Ureter (tissue), 1 donor: ENCODE data around the gene HEMGN. TPM values are rescaled to one million over a fixed set of nuclear protein-coding genes. Genes with fewer than 3 reads are reported as not detected.

ENCODE experiments used
- DNase-seq: peaks from one replicate; pipeline ENCODE4 v3.0.0-alpha.2; 2020; ENCODE audit warnings: low spot score
- total RNA-seq: library from RNA; stranded (reverse); gene quantifications from one replicate; pipeline ENCODE4 v1.2.4, GENCODE V29; 2023
- donor health status: DM: yes; HTN: yes; CAD: no.

Gene HEMGN
- total RNA-seq, 1 donor from 2014 or later = not detected

GRCh38 chr9:97928986-97929604, 8.9 kb downstream of the HEMGN start:
- no peak for DNase-seq

DNA sequence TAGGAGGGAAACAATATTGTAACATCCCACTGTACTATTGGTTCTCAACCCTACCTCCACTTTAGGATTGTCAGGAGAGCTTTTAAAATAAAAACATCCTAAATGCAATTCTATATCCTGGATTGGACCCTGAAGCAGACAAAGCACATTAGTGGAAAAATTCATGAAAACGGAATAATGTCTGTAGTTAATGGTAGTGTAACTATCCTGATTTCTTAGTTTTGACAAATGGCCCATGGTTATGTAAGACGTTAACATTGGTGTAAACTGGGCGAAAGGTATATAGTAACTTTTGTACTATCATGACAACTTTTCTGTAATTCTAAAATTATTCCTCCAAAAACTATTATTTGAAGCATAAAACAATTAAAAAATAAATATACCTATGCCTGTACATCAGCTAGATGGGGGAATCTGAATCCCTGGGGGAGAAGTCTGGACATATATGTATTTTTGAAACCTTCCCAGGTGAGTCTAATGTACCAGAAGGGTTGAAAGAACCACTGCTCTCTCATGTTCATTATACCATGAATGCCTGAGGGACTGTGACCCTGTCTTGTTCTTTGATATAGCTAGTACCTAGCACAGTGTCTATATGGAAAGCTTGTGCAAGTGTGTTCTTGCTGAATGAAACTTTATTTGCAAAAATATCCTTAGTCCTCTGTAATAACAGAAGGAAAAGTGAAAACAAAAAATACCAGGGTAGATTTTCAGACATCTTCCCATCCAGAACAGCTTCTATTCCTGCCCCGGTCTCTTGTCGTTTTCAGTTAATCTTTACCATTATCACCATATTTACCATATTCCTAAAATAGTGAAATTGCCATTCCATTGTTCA, 12.3 kb downstream of the HEMGN start:
- no peak for DNase-seq

DNA sequence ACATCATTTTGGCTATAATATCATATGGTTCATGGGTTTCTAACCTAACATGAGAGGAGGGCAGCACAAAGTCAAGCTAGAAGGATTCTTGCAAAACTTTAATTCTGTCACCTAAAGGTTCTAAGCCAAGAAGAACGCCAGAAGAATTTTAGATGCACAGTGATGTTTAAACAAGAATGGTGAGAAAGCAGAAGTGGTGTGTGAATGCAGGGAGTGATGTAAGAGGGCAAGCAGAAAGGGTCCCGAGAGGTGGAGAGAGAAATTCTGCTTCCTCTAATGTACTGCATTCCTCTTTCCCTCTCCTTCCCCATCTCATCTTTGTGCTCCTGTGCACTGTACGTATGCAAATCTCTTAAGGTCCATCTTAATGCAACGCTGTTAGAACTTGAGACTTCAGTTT, 13.6 kb downstream of the HEMGN start:
- no peak for DNase-seq

- DNase-seq = peak; percentile 77
Observed at GRCh38 chr9:97923529-97924108, 14.4 kb downstream of the HEMGN start.

- DNase-seq = peak; percentile 97
Observed at GRCh38 chr9:97921959-97922724, 15.8 kb downstream of the HEMGN start, which contains the start of gene TRMO. Gene TRMO (minus strand): TSS chr9:97922500. CDS start chr9:97922493, 7 bp downstream.

GRCh38 chr9:97919217-97919813, 18.7 kb downstream of the HEMGN start:
- no peak for DNase-seq

DNA sequence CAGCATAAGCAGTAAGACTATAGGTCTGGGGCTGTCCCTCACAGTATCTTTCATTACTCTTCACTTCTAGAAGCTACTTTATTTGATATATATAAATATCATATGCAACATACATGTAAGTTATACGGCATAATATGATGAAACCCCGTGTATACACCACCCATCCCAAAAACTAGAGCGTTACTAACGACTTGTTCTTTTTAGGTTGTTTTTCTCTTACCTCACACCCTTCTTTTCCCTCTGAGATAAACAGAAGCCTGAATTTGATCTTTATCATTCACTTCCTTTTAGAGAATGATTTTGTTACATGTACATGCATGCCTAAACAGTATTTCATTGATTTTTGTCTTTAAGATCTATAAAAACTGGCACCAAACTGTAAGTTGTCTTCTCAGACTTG, 19.4 kb downstream of the HEMGN start:
- no peak for DNase-seq

DNA sequence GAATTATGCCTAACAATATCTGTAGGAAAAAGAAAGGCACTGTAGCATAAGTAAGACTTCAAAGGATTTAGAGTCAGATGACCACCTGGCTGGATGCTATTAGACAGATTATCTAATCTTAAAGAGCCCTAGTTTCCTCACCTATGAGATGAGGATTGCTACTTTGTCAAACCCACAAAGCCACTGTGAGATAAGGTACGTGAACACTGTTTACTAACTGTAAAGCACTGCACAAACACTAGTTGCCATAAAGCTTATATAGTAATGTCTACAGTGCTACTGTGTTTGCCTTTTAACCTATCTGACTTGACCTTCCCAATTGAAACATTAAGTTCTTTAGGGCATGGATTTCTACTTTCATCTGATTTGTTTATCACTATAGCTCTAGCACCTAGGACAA, 26.0 kb downstream of the HEMGN start:
- no peak for DNase-seq

DNA sequence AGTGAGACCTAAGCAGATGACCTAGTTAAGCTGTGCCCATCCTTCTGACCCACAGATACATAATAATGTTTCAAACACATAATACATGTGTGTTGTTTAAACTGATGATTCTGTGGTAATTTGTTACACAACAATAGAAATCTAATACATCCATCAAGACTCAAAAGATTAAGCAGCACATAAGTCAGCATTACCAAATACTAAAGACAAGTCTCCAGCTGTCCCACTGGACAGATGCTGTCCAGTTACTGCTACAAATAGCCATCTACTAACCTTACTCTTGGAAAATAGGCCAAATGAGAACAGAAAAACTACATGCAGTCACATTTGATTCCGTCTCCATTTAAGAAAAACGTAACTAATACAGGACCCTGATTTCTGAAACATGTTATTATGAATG, 26.4 kb downstream of the HEMGN start:
- no peak for DNase-seq

- no peak for DNase-seq
Observed at GRCh38 chr9:97910357-97910756, 27.6 kb downstream of the HEMGN start.

- DNase-seq = no peak
Observed at GRCh38 chr9:97908705-97909104, 29.3 kb downstream of the HEMGN start.

DNA sequence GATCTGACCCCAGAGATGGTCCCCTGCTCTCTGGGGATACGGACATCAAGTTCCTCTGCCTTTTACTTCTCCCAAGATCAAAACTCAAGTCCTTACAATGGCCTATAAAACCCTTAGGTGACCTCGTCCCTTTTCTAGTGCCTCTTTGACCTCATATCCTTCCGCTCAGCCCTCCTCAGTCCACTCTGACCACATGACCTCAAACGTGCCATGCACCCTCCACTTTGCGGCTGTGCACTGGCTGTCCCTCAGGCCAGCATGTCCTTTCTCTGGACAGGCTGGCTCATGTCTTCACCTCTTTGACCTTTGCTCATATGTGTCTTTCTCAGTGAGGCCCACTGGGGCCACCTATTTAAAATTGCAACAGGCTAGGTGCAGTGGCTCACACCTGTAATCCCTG, 30.3 kb downstream of the HEMGN start:
- DNase-seq = no peak

GRCh38 chr9:97907046-97907445, 30.9 kb downstream of the HEMGN start:
- DNase-seq = no peak

- DNase-seq = no peak
Observed at GRCh38 chr9:97906236-97906831, 31.6 kb downstream of the HEMGN start.

- DNase-seq = no peak
Observed at GRCh38 chr9:97905228-97905627, 32.7 kb downstream of the HEMGN start.

- no peak for DNase-seq
Observed at GRCh38 chr9:97904725-97905124, 33.2 kb downstream of the HEMGN start.

DNA sequence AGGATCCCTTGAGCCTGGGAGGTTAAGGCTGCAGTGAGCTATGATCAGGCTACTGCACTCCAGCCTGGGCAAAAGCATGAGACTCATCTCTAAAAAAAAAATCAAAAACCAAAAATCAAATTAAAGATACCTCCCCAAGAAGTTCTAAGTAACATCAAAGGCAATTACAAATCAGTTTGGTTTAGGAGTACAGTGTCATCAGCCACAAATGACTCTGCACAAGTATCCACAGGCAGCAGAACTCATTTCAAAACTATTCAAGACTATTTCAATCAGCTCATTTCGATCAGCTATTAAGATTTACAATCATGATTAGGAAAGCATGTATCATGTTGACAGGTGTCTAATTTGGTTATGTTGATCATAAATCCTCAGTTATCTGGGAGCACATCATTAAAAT, 34.8 kb downstream of the HEMGN start:
- no peak for DNase-seq

DNA sequence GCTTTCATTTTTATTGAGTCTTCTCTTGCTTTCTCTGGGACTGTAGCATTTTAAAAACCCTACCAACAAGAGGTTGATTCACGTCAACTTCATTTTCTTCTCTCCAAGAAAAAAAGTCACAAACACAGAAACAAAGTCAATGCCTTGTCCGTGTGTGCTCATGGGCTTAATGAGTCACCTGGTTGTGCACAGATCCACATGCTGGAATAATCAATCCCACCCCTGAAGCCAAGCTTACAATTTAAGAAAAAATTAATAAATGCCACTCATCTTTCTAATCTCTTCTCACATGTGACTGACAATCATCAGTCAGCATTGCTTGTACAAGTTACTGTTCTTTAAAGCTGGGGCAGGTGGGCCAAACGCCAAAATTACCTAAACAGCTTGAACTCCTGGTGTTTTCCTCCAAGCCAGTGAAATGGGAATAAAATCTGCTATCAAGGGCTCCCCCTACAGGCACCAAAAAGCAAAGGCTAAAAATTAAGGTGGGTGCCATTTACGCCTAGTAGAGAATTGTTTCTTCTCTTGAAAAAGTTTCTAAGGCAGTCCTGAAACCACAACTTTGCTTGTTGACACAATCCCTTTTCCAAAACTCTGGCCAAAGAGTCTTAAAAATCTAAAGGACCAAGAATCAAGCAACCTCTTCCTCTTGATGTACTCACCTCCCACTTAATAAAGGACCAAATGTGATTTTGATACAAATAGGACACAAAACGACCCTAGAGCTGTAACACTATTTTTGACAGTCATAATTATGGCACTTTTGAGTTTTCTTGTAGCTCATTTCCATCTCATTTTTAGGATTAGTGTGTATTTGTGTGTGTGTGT, 37.0 kb downstream of the HEMGN start:
- DNase-seq = no peak

DNA sequence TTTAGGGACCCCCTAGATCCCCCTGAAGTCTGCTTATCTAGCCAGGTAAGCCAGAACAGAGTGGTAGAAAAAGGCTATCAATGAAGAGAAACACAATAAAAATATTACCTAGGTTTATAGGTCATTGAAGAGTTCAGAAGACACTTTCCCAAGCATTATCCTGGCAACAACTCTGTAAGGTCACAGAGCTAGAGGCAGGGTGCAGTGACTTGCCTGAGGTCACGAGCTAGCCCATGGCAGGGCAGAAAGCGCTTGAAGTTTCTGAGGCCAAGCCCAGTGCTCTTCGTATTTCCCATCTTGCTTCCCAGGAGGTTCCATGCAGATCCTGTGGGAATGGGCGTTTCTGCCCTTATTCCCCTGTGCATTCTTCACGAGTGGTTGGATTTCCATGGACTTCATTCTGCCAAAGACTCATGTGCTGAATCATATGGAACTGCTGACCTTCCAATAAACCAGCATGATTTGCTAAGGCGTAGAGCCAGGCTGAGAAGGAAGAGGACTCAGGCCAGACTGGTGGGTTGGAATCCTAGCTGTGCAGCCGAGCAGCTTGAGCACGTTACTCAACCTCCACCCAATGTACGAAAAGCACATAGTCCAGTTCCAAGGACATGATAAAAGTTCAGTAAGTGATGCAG, 37.8 kb downstream of the HEMGN start:
- DNase-seq = no peak
